ENCODE measurements around the gene CTNNA3.

- TF ChIP-seq CTCF (IDR thresholded peaks at IDR 0.05): no peak
- no peak for TF ChIP-seq POLR2A (IDR thresholded peaks at IDR 0.05)
These were observed 1547.7 kb downstream of the CTNNA3 start for GRCh38 chr10:66148312-66148711.
